Endothelial cell (in vitro differentiated cells): Measurements from ENCODE around the gene GPR50. TPM values are rescaled to one million over a fixed set of nuclear protein-coding genes. Genes with fewer than 3 reads are reported as not detected.

ENCODE experiments used
- DNase-seq: peaks from one replicate; pipeline ENCODE4 v3.0.0; 2021; ENCODE audit warnings: low spot score
- H3K27ac Mint-ChIP-seq: one replicate; pipeline ENCODE4 v1.8.0; 2021; ENCODE audit warnings: mixed read lengths, inconsistent platforms; ENCODE audit not compliant: unreplicated experiment
- H3K27me3 Mint-ChIP-seq: one replicate; pipeline ENCODE4 v1.8.0; 2021; ENCODE audit warnings: mild to moderate bottlenecking, moderate library complexity, mixed read lengths, inconsistent platforms; ENCODE audit not compliant: unreplicated experiment
- H3K36me3 Mint-ChIP-seq: one replicate; pipeline ENCODE4 v1.8.0; 2021; ENCODE audit warnings: mild to moderate bottlenecking, low read depth, mixed read lengths, inconsistent platforms; ENCODE audit not compliant: unreplicated experiment
- H3K4me1 Mint-ChIP-seq: one replicate; pipeline ENCODE4 v1.8.0; 2021; ENCODE audit warnings: mild to moderate bottlenecking, mixed read lengths, inconsistent platforms; ENCODE audit not compliant: unreplicated experiment
- H3K4me3 Mint-ChIP-seq: one replicate; pipeline ENCODE4 v1.8.0; 2021; ENCODE audit warnings: mild to moderate bottlenecking, mixed read lengths, inconsistent platforms; ENCODE audit not compliant: unreplicated experiment
- H3K9me3 Mint-ChIP-seq: one replicate; pipeline ENCODE4 v1.8.0; 2021; ENCODE audit warnings: mixed read lengths, inconsistent platforms; ENCODE audit not compliant: unreplicated experiment
- CTCF ChIP-seq: fragments of 200-600 bp; sonication (generic); IDR thresholded peaks from one replicate; pipeline ENCODE4 v1.5.0; 2021; ENCODE audit warnings: antibody characterized with exemption; ENCODE audit not compliant: unreplicated experiment
- microRNA-seq: library from miRNA; unstranded; fragments of <30 nt; microRNA quantifications from one replicate; pipeline ENCODE4, GENCODE V29; 2020; ENCODE audit not compliant: unreplicated experiment
- total RNA-seq: library from RNA; stranded (reverse); fragmentation: NEBNext Ultra II Directional; extraction: Animal tissue kit (Norgen Biotek cat#: 25700); gene quantifications from one replicate; pipeline ENCODE4 v1.2.1, GENCODE V29; 2021; ENCODE audit not compliant: unreplicated experiment

The GPR50 gene
- total RNA-seq, 1 donor from 2014 or later = 1.1 TPM

DNA sequence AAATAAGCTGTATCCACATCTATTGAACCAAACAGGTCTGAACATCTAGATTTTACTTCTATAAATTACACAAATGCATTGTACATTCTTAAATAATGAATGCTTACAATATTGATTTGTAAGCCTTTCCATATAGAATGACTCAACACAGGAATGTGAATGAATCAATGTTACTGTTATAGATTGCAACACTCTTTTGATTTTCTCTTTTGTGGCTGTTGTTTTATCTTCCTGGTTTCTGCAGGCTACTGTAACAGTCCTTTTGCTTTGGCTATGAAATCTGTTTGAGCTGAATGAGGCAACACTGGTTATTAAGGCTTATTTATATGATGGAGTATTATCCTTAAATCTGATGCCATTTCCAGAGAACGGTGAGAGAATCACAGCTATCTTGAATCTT is 49.5 kb downstream of the GPR50 start:
- Mint-ChIP-seq H3K9me3 (no peaks in the 10 kb centered on the region), H3K4me3 (no peak overlapping the region), H3K4me1 (no peaks in the 10 kb centered on the region), H3K27me3 (peaks cover 2% of the 10 kb centered on the region), H3K36me3 (no peaks in the 10 kb centered on the region), H3K27ac (no peak overlapping the region)
- DNase-seq = no peak
- no peak for TF ChIP-seq CTCF

GRCh38 chrX:151226941-151227340 is 50.6 kb downstream of the GPR50 start:
- Mint-ChIP-seq H3K27me3 (peaks cover 2% of the 10 kb centered on the region), H3K36me3 (no peaks in the 10 kb centered on the region), H3K4me1 (no peaks in the 10 kb centered on the region), H3K9me3 (no peaks in the 10 kb centered on the region), H3K27ac (no peak overlapping the region), H3K4me3 (no peak overlapping the region)
- no peak for DNase-seq
- no peak for TF ChIP-seq CTCF

DNA sequence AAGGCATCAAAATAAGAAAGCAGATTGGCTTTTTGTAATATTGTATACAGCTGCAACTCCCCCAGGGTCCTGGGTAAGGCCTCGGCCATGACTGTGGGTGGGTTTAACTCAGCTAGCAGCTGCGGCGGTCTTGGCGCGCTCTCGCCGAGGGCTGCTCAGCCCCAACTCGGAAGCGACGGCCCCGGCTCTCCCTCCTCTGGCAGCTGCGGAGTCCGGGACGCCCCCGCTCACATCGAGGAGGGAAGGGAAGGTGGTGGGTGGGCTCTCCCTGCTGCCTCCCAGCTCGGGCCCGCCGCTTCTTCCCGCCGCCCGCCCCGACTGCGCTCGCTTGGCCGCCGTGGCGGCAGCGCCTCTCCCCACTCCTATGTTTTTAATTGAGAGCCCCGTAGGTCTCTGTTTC is 51.2 kb downstream of the GPR50 start:
- H3K4me1 Mint-ChIP-seq = no peaks in the 10 kb centered on the region
- H3K36me3 Mint-ChIP-seq = no peaks in the 10 kb centered on the region
- TF ChIP-seq CTCF = no peak
- peak; percentile 3 for DNase-seq
- no peaks in the 10 kb centered on the region for H3K9me3 Mint-ChIP-seq
- peaks cover 2% of the 10 kb centered on the region for H3K27me3 Mint-ChIP-seq
- H3K27ac Mint-ChIP-seq = no peak overlapping the region
- no peak overlapping the region for H3K4me3 Mint-ChIP-seq

DNA sequence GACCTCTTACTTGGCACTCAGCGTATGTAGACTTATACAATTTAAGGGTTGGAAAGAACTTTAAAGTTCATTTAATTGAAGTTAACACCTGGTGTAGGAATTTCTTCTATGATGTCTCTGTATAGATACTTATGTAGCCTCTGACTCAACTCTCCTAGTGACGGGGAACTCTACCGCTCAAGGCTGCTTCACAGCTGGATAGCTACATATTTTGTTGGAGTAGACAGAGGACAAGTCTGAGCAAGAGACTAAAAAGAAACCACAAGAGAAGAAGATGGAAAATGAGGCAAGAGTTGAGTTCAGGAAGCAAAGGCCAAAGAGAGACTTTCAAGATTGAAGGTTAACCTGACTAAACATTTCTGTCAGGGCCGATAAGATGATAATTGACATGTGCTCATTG is 52.6 kb downstream of the GPR50 start:
- Mint-ChIP-seq H3K27ac (no peak overlapping the region), H3K4me3 (no peak overlapping the region), H3K4me1 (no peaks in the 10 kb centered on the region), H3K27me3 (peaks cover 2% of the 10 kb centered on the region), H3K9me3 (no peaks in the 10 kb centered on the region), H3K36me3 (no peaks in the 10 kb centered on the region)
- DNase-seq = no peak
- TF ChIP-seq CTCF = no peak

Small RNA genes within 50 kb of the gene (microRNA-seq; reads per million reads assigned to microRNA genes)
- not detected for gene MIR4330

Other genes starting within 250 kb of the GPR50 start
- 104 TPM for gene HMGB3, start 193.2 kb upstream of the GPR50 start, total RNA-seq
- gene VMA21, start 220.6 kb downstream of the GPR50 start, total RNA-seq = 28.4 TPM